ENCODE results near the gene GLT1D1.

DNA sequence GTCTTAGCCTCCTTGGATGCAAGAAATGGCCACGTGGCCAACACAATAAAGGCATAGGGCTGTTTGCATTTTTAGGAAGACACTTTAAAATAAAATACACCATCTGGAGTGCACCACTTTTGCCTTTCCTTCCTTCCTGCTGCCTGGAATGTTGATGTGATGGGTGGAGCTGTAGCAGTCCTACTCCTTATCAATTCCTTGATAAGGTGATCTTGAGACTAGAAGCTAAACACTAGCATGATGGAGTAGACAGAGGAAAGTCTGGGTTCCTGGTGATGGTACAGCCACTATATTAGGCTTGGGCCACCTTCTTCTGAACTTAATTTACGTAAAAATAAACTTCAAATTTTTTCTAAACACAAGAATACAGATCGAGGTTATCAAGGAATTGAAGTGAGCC lies 2.9 kb upstream of the GLT1D1 start:
- TF ChIP-seq ESRRG (CRISPR knock-in tag; IDR thresholded peaks at IDR 0.05): no peak
- TF ChIP-seq OSR1 (CRISPR knock-in tag; IDR thresholded peaks at IDR 0.05): no peak
